Measurements from ENCODE around the gene NECTIN2.

- TF ChIP-seq CTCF (IDR thresholded peaks at IDR 0.05) = no peak
- TF ChIP-seq POLR2A (IDR thresholded peaks at IDR 0.05) = no peak
These were observed 63.7 kb downstream of the NECTIN2 start for GRCh38 chr19:44909775-44910174.

Data from right lobe of liver (tissue), 4 donors.